Muscle of leg (tissue), 11 donors: ENCODE measurements around the gene IL10RB. TPM values are rescaled to one million over a fixed set of nuclear protein-coding genes. Genes with fewer than 3 reads are reported as not detected.
"Not testable (repeated sequence)": the region's sequence is repeated elsewhere in the genome, so short reads cannot be mapped to it uniquely, and the experiment has no call there.

ENCODE experiments used
- DNase-seq: peaks from one replicate; pipeline ENCODE4 v3.0.0; 2013
- H3K27ac ChIP-seq: one replicate; pipeline ENCODE4 v1.5.1; 2013; ENCODE audit warnings: mild to moderate bottlenecking, low read length, control low read depth
- H3K27me3 ChIP-seq: one replicate; pipeline ENCODE4 v1.6.1; 2013; ENCODE audit warnings: low read length; ENCODE audit not compliant: control insufficient read depth, insufficient read depth
- H3K36me3 ChIP-seq: one replicate; pipeline ENCODE4 v1.6.1; 2013; ENCODE audit warnings: low read length; ENCODE audit not compliant: control insufficient read depth, insufficient read depth
- H3K4me1 ChIP-seq: one replicate; pipeline ENCODE4 v1.6.1; 2013; ENCODE audit warnings: low read length; ENCODE audit not compliant: control insufficient read depth, insufficient read depth
- H3K4me3 ChIP-seq: one replicate; pipeline ENCODE4 v1.5.1; 2013; ENCODE audit warnings: low read length, control low read depth
- H3K9me3 ChIP-seq: replicated peaks from 2 replicates; pipeline ENCODE4 v1.6.1; 2013; ENCODE audit warnings: low read depth, low read length; ENCODE audit not compliant: control insufficient read depth
- WGBS: methylation state at CpG from one replicate; pipeline ENCODE4 v1.1.5; 2013; ENCODE audit warnings: missing lambda C conversion rate; ENCODE audit not compliant: insufficient coverage; 5-methylcytosine and 5-hydroxymethylcytosine counted together
- polyA plus RNA-seq, 8 donors: library from polyadenylated mRNA; unstranded; fragments of 120-200 nt; gene quantifications; one replicate each; pipeline versions ENCODE4 v1.2.1 to v1.2.3, GENCODE V29; 2013; ENCODE audit warnings: inconsistent platforms in 1 of 8, low replicate concordance in 1 of 8; ENCODE audit not compliant: insufficient read length in 8 of 8, insufficient read depth in 1 of 8
- total RNA-seq: library from RNA; stranded (reverse); fragments of 120-200 nt; gene quantifications from one replicate; pipeline ENCODE4 v1.2.4, GENCODE V29; 2013

Gene IL10RB
- total and polyA plus RNA-seq, 9 donors: 13.8 to 25.9 (median 18.9) TPM

DNA sequence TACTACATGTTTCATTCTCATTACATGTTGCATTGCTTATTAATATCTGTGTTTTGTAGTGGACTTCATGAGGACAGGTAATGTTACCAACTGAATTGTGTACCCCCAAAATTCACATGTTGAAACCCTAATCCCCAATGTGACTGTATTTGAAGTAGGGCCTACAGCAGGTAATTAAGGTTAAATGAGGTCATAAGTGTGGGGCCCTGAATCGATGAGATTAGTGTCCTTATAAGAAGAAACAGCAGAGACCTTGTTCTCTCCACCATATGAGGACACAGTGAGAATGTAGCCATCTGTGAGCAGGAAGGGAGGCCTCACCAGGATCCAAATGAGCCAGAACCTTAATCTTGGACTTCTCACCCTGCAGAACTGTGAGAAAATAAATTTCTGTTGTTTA lies 43.6 kb downstream of the IL10RB start:
- WGBS: no CpG with 5 or more reads among the region's 1 CpG
- H3K36me3 ChIP-seq: no peaks in the 10 kb centered on the region
- H3K27ac ChIP-seq: no peak overlapping the region
- H3K27me3 ChIP-seq: no peaks in the 10 kb centered on the region
- H3K4me3 ChIP-seq: no peak overlapping the region
- H3K9me3 ChIP-seq: peaks cover 12% of the 10 kb centered on the region
- peaks cover 17% of the 10 kb centered on the region for H3K4me1 ChIP-seq
- DNase-seq: no peak

DNA sequence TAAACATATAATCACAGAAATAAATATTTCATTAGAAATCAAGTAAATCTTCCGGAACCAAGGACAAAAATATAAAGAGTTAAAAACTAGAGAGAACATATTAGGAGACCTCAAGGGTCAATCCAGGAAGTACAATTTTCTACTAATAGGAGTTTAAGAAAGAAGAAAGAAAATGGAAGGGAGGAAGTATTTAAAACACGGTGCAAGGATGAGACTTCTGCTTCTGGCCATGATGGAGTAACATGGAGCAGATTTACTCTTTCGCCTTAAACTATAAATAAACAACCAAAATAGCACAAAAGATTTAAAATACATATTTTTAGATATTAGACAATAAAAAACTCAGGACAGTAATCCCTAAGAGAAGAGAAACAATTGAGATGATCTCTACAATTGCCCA lies 46.0 kb downstream of the IL10RB start:
- DNase-seq: no peak
- peaks cover 15% of the 10 kb centered on the region for H3K4me1 ChIP-seq
- no peak overlapping the region for H3K27ac ChIP-seq
- H3K36me3 ChIP-seq: no peaks in the 10 kb centered on the region
- no peaks in the 10 kb centered on the region for H3K27me3 ChIP-seq
- WGBS: no CpG with 5 or more reads among the region's 3 CpGs
- H3K9me3 ChIP-seq: peaks cover 12% of the 10 kb centered on the region
- H3K4me3 ChIP-seq: no peak overlapping the region

GRCh38 chr21:33313183-33313582 lies 47.0 kb downstream of the IL10RB start:
- 100% methylated on average over 1 of the region's 1 CpG for WGBS
- H3K36me3 ChIP-seq: no peaks in the 10 kb centered on the region
- no peak overlapping the region for H3K4me3 ChIP-seq
- no peaks in the 10 kb centered on the region for H3K27me3 ChIP-seq
- H3K27ac ChIP-seq: no peak overlapping the region
- no peak for DNase-seq
- peaks cover 10% of the 10 kb centered on the region for H3K4me1 ChIP-seq
- H3K9me3 ChIP-seq: peaks cover 12% of the 10 kb centered on the region

GRCh38 chr21:33313611-33314010 lies 47.4 kb downstream of the IL10RB start:
- WGBS: no CpG with 5 or more reads among the region's 4 CpGs
- DNase-seq: no peak
- peaks cover 12% of the 10 kb centered on the region for H3K9me3 ChIP-seq

DNA sequence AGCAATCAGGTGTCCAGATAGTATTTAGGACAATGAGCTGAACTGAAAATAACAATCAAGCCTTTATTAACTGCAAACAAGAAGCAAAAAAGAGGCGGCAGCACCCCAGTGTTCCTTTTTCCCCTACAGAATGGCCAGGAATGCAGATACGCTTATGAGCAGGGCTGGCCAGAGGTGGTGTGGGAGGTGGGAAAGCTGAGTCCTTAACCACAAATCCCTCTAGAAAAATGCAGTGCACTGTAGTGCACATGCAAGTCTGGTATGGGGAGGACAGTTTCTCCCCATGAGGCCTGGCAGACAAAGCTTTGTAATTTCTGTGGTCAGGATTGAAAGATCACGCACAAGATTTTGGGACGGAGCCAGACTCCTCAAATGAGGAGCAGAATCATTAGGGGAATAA lies 47.9 kb downstream of the IL10RB start:
- Histone ChIP-seq H3K27me3 (no peaks in the 10 kb centered on the region), H3K4me3 (no peak overlapping the region), H3K27ac (no peak overlapping the region), H3K36me3 (no peaks in the 10 kb centered on the region), H3K4me1 (peaks cover 8% of the 10 kb centered on the region), H3K9me3 (peaks cover 12% of the 10 kb centered on the region)
- DNase-seq: no peak
- no CpG with 5 or more reads among the region's 4 CpGs for WGBS

More at GRCh38 chr21:33313611-33314010, 47.4 kb downstream of the IL10RB start:
- no peak overlapping the region for H3K27ac ChIP-seq
- H3K27me3 ChIP-seq: no peaks in the 10 kb centered on the region
- H3K36me3 ChIP-seq: no peaks in the 10 kb centered on the region
- peaks cover 8% of the 10 kb centered on the region for H3K4me1 ChIP-seq
- no peak overlapping the region for H3K4me3 ChIP-seq

DNA sequence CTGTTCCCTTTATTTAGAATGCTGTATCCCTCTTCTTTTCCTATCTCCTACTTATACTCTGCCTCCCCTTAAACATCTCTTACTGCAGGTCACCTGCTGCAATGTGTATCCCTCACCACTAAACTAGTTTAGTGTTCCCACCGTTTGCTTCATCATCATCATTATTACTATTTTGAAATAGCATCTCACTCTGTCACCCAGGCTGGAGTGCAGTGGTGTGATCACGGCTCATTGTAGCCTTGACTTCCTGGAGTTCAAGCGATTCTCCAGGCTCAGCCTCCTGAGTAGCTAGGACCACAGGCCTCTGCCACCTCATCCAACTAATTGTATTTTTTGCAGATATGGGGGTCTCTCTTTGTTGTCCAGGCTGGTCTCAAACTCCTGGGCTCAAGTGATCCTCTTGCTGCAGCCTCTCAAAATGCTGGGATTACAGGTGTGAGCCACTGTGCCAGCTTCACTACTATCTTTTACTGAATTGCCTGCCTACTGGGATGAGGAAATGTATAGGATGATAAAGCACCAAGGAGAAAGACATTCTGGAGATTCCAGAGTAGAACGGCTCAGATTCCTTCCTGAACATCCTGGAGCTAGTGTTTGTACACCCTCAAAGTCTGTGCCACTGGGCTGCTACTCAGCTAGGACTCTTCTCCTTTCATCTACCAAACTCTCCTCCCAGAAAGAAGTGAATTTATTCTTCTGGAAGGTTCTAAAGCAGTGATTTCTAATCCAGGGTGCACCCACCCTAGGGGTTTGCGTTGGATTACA lies 50.0 kb downstream of the IL10RB start:
- WGBS: 85% methylated on average over 3 of the region's 5 CpGs
- peaks cover 8% of the 10 kb centered on the region for H3K4me1 ChIP-seq
- H3K27me3 ChIP-seq: no peaks in the 10 kb centered on the region
- DNase-seq: no peak
- peak overlapping the region; percentile 81 for H3K27ac ChIP-seq
- no peaks in the 10 kb centered on the region for H3K36me3 ChIP-seq
- H3K4me3 ChIP-seq: no peak overlapping the region
- H3K9me3 ChIP-seq: peaks cover 3% of the 10 kb centered on the region

DNA sequence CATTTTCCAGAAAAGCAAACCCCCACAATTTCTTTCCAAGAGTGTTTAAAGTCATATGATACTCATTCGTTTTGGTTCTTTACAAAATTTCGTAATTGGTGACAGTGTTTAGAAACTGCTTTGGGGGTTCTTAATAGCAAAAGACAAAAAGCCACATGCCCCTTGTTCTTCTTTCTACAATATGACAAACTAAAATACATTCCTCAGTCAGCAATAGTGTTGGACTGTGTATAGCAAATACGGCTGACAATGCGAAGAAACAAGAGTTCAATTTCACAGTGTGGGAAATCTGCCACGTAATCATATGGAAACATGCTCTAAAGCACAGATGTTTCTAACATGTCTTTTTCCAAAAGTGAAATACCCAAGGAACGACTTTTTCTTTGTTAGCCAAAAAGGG lies 51.0 kb downstream of the IL10RB start:
- no CpG with 5 or more reads among the region's 6 CpGs for WGBS
- no peaks in the 10 kb centered on the region for H3K27me3 ChIP-seq
- peak; percentile 96 for DNase-seq
- peaks cover 3% of the 10 kb centered on the region for H3K9me3 ChIP-seq
- peak overlapping the region; percentile 81 for H3K27ac ChIP-seq
- H3K4me1 ChIP-seq: peaks cover 8% of the 10 kb centered on the region
- H3K4me3 ChIP-seq: no peak overlapping the region
- H3K36me3 ChIP-seq: no peaks in the 10 kb centered on the region

DNA sequence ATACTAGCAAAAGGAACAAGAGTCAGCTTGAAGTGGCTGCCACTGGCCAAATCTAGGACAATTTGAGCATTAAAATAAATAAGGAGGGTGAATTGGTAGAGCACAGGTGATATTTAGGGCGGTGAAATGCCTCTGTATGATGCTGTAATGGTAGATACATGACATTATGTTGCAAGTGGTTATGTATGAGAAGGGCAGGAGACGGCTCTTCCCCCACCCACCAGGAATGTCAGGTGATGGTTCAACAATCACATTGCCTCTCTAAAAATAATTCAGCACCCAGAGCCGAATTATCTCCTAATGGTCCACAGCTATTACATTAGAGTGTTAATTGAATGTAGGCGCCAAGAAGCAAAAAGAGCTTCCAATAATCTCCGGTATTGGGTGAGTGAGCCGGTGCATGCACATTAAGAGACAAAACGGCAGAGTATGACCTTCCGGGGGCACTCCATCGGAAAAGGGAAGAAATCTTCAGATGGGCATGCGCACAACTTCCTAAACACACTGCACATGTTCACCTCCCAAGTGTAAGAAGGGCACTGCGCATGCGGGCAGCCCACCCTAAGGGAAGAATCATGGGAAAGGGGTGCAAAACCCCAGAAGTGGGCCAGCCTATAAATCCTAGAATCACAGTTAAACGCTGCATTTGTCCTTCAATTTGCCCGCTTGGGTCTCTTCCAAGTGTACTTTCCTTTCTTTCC lies 51.8 kb downstream of the IL10RB start:
- DNase-seq: no peak
- Histone ChIP-seq H3K27ac (peak overlapping the region; percentile 81), H3K4me3 (no peak overlapping the region), H3K27me3 (no peaks in the 10 kb centered on the region), H3K36me3 (no peaks in the 10 kb centered on the region), H3K4me1 (peaks cover 6% of the 10 kb centered on the region), H3K9me3 (peaks cover 3% of the 10 kb centered on the region)
- WGBS: 78% methylated on average over 5 of the region's 14 CpGs

DNA sequence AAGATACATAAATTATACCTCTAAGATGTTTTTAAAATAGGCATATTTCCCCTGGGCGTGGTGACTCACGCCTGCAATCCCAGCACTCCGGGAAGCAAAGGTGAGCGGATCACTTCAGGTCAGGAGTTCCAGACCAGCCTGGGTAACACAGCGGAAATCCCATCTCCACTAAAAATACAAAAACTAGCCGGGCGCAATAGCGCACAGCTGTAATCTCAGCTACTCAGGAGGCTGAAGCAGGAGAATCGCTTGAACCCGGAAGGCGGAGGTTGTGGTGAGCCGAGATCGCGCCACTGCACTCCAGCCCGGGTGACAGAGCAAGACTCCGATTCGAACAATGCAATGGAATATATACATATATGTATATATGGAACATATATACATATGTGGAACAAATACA lies 54.8 kb downstream of the IL10RB start:
- H3K27me3 ChIP-seq, H3K36me3 ChIP-seq, H3K9me3 ChIP-seq, H3K4me1 ChIP-seq, DNase-seq, H3K4me3 ChIP-seq, H3K27ac ChIP-seq: not testable (repeated sequence)
- 69% methylated on average over 7 of the region's 17 CpGs for WGBS

DNA sequence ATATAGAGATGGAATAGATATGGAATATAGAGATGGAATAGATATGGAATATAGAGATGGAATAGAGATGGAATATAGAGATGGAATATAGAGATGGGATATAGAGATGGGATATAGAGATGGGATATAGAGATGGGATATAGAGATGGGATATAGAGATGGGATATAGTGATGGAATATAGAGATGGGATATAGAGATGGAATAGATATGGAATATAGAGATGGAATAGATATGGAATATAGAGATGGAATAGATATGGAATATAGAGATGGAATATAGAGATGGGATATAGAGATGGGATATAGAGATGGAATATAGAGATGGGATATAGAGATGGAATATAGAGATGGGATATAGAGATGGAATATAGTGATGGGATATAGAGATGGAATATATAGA lies 57.4 kb downstream of the IL10RB start:
- peak overlapping the region; percentile 97 for H3K4me3 ChIP-seq
- H3K36me3 ChIP-seq, H3K27ac ChIP-seq, DNase-seq, H3K9me3 ChIP-seq, H3K27me3 ChIP-seq, H3K4me1 ChIP-seq: not testable (repeated sequence)
